PC-3 (cell line): ENCODE data around the gene PITRM1. TPM values are rescaled to one million over a fixed set of nuclear protein-coding genes. Genes with fewer than 3 reads are reported as not detected.

Experiments
- ATAC-seq: fragments of 200-7000 bp; cut with Tn5 transposase; 2 replicates; pipeline ENCODE4 v1.9.1; 2020; ENCODE audit warnings: mild to moderate bottlenecking, moderate library complexity
- BruUV-seq: library from RNA; stranded (reverse); fragments of 400-500 nt; replicated peaks from 2 replicates; lab custom pipeline; 2021; lab: Mats Ljungman, UMichigan
- CTCF ChIA-PET: fragments of 300-600 bp; sonication (Branson Sonifier 250); formaldehyde crosslinking; loops from one replicate; lab custom pipeline; 2022; ENCODE audit warnings: antibody characterized with exemption; lab: Charles Lee
- POLR2A ChIA-PET: fragments of 300-600 bp; sonication (Branson Sonifier 250); formaldehyde crosslinking; loops from one replicate; lab custom pipeline; 2022; ENCODE audit warnings: antibody characterized with exemption; ENCODE audit not compliant: unreplicated experiment; lab: Charles Lee
- DNase-seq: peaks from one replicate; pipeline ENCODE4 v3.0.0-alpha.2; 2015
- H2AFZ ChIP-seq: fragments of 300-600 bp; sonication (generic); 2 replicates; pipeline ENCODE4 v1.6.0; 2016; ENCODE audit warnings: antibody characterized with exemption, low read length
- H3F3A ChIP-seq: fragments of 300-600 bp; sonication (generic); one replicate; pipeline ENCODE4 v1.6.0; 2017; ENCODE audit warnings: antibody characterized with exemption, low read length, control low read depth, mild to moderate bottlenecking; ENCODE audit not compliant: unreplicated experiment
- H3K27ac ChIP-seq: fragments of 300-600 bp; sonication (generic); 2 replicates; pipeline ENCODE4 v1.5.1; 2016; ENCODE audit warnings: mild to moderate bottlenecking, low read length
- H3K27me3 ChIP-seq: fragments of 300-600 bp; sonication (generic); 2 replicates; pipeline ENCODE4 v1.6.1; 2016; ENCODE audit warnings: low read length, mixed read lengths
- H3K36me3 ChIP-seq: fragments of 300-600 bp; sonication (generic); 2 replicates; pipeline ENCODE4 v1.6.1; 2016; ENCODE audit warnings: low read depth, mixed run types, low read length, mixed read lengths
- H3K4me1 ChIP-seq: fragments of 300-600 bp; sonication (generic); 2 replicates; pipeline ENCODE4 v1.5.1; 2016; ENCODE audit warnings: low read length; ENCODE audit not compliant: insufficient read depth
- H3K4me2 ChIP-seq: fragments of 300-600 bp; sonication (generic); 2 replicates; pipeline ENCODE4 v1.6.0; 2016; ENCODE audit warnings: low read length
- H3K4me3 ChIP-seq: fragments of 300-600 bp; sonication (generic); 2 replicates; pipeline ENCODE4 v1.5.1; 2016; ENCODE audit warnings: mild to moderate bottlenecking, low read length, mixed read lengths
- H3K79me2 ChIP-seq: fragments of 300-600 bp; sonication (generic); 2 replicates; pipeline ENCODE4 v1.6.1; 2017; ENCODE audit warnings: low read length, mixed read lengths
- H3K9ac ChIP-seq: fragments of 300-600 bp; sonication (generic); 2 replicates; pipeline ENCODE4 v1.6.0; 2016; ENCODE audit warnings: mild to moderate bottlenecking, low read length
- H3K9me2 ChIP-seq: fragments of 300-600 bp; sonication (generic); replicated peaks from 2 replicates; pipeline ENCODE4 v1.6.1; 2016; ENCODE audit warnings: mixed run types, low read length, mixed read lengths
- H3K9me3 ChIP-seq: fragments of 300-600 bp; sonication (generic); 2 replicates; pipeline ENCODE4 v1.6.1; 2016; ENCODE audit warnings: low read length, mixed read lengths
- H4K20me1 ChIP-seq: fragments of 300-600 bp; sonication (generic); 2 replicates; pipeline ENCODE4 v1.6.1; 2016; ENCODE audit warnings: low read length, mixed read lengths
- CTCF ChIP-seq: fragments of 300-600 bp; sonication (generic); conservative IDR thresholded peaks from 2 replicates; pipeline ENCODE4 v1.5.1; 2017; ENCODE audit warnings: antibody characterized with exemption, low read depth, mild to moderate bottlenecking, low read length
- EZH2 ChIP-seq: fragments of 300-600 bp; sonication (generic); IDR thresholded peaks from one replicate; pipeline ENCODE4 v1.6.1; 2017; ENCODE audit warnings: antibody characterized with exemption, mild to moderate bottlenecking, low read length; ENCODE audit not compliant: unreplicated experiment
- EZH2phosphoT487 ChIP-seq: fragments of 300-600 bp; sonication (generic); IDR thresholded peaks from 2 replicates; pipeline ENCODE4 v1.6.1; 2018; ENCODE audit warnings: mild to moderate bottlenecking, antibody characterized with exemption, low read length, borderline replicate concordance
- intact Hi-C: fragments of 100-400 bp; cut with micrococcal nuclease; formaldehyde crosslinking; loops from 2 replicates; pipeline ENCODE4 v1.9.0; 2023
- total RNA-seq: library from RNA; depleted of rRNA; stranded (reverse); fragments of >200 nt; gene quantifications from 2 replicates; pipeline ENCODE4 v1.2.3, GENCODE V29; 2014

PITRM1 gene
- total RNA-seq, 1 experiment from 2014 or later, result 73.2 TPM

GRCh38 chr10:3141351-3142005, 31.1 kb downstream of the PITRM1 start:
- Histone ChIP-seq H4K20me1 (no peaks in the 10 kb centered on the region), H3K36me3 (peaks cover 14% of the 10 kb centered on the region; the same call in 1 of the 2 replicates), H3K27me3 (no peaks in the 10 kb centered on the region), H3K4me2 (no peak overlapping the region), H3K9me3 (no peaks in the 10 kb centered on the region), H2AFZ (no peak overlapping the region), H3K4me1 (no peaks in the 10 kb centered on the region), H3K27ac (no peak overlapping the region), H3K79me2 (no peaks in the 10 kb centered on the region), H3K4me3 (no peak overlapping the region), H3K9ac (no peak overlapping the region), H3K9me2 (no peaks in the 10 kb centered on the region), H3F3A (no peaks in the 10 kb centered on the region)
- BruUV-seq, result no TSS peak
- TF ChIP-seq CTCF, result no peak
- TF ChIP-seq EZH2phosphoT487, result no peak
- CTCF ChIA-PET, result no interaction called here
- DNase-seq (no peak), ATAC-seq (no peak)
- intact Hi-C loops, result no loop called here
- POLR2A ChIA-PET, result no interaction called here

GRCh38 chr10:3140280-3140679, 32.3 kb downstream of the PITRM1 start:
- ChIA-PET CTCF (no interaction called here), POLR2A (no interaction called here)
- Histone ChIP-seq H3K27ac (no peak overlapping the region), H3K4me1 (no peaks in the 10 kb centered on the region), H2AFZ (no peak overlapping the region), H3K4me2 (no peak overlapping the region), H3K9ac (no peak overlapping the region), H4K20me1 (no peaks in the 10 kb centered on the region), H3K4me3 (no peak overlapping the region), H3F3A (no peaks in the 10 kb centered on the region), H3K36me3 (peaks cover 15% of the 10 kb centered on the region), H3K27me3 (no peaks in the 10 kb centered on the region), H3K79me2 (no peaks in the 10 kb centered on the region), H3K9me3 (no peaks in the 10 kb centered on the region), H3K9me2 (no peaks in the 10 kb centered on the region)
- BruUV-seq, result no TSS peak
- intact Hi-C loops, result no loop called here
- DNase-seq, result no peak
- no peak for ATAC-seq
- TF ChIP-seq EZH2phosphoT487 (no peak), CTCF (no peak), EZH2 (no peak)

GRCh38 chr10:3139216-3139910, 33.2 kb downstream of the PITRM1 start:
- H3F3A ChIP-seq, result no peaks in the 10 kb centered on the region
- no peaks in the 10 kb centered on the region for H3K27me3 ChIP-seq
- peaks cover 20% of the 10 kb centered on the region for H3K36me3 ChIP-seq
- no TSS peak for BruUV-seq
- no peaks in the 10 kb centered on the region for H3K9me2 ChIP-seq
- no peaks in the 10 kb centered on the region for H4K20me1 ChIP-seq
- H2AFZ ChIP-seq, result no peak overlapping the region
- H3K9me3 ChIP-seq, result no peaks in the 10 kb centered on the region
- ATAC-seq (peak; percentile 54; the same call in 1 of the 2 replicates), DNase-seq (no peak)
- no peaks in the 10 kb centered on the region for H3K4me1 ChIP-seq
- no peak overlapping the region for H3K4me3 ChIP-seq
- ChIA-PET CTCF (no interaction called here), POLR2A (no interaction called here)
- H3K9ac ChIP-seq, result no peak overlapping the region
- TF ChIP-seq CTCF (no peak), EZH2 (no peak), EZH2phosphoT487 (no peak)
- no peaks in the 10 kb centered on the region for H3K79me2 ChIP-seq
- H3K27ac ChIP-seq, result no peak overlapping the region
- intact Hi-C loops, result no loop called here
- H3K4me2 ChIP-seq, result no peak overlapping the region
